Panc1 (cell line): Measurements from ENCODE around the gene LYRM1. TPM values are rescaled to one million over a fixed set of nuclear protein-coding genes. Genes with fewer than 3 reads are reported as not detected.

Experiments used
- ATAC-seq: fragments of 200-7000 bp; cut with Tn5 transposase; 2 replicates; pipeline ENCODE4 v1.9.1; 2020; ENCODE audit warnings: mild to moderate bottlenecking, moderate library complexity
- BruUV-seq: library from RNA; stranded (reverse); fragments of 400-500 nt; replicated peaks from 2 replicates; lab custom pipeline; 2021; lab: Mats Ljungman, UMichigan
- CTCF ChIA-PET: fragments of 300-600 bp; sonication (Branson Sonifier 250); formaldehyde crosslinking; loops from one replicate; lab custom pipeline; 2022; ENCODE audit warnings: antibody characterized with exemption; lab: Charles Lee
- POLR2A ChIA-PET: fragments of 300-600 bp; sonication (Branson Sonifier 250); formaldehyde crosslinking; loops from one replicate; lab custom pipeline; 2022; ENCODE audit warnings: antibody characterized with exemption; lab: Charles Lee
- DNase-seq: peaks from one replicate; pipeline ENCODE4 v3.0.0-alpha.2; 2010; ENCODE audit warnings: low read depth, low spot score
- H3K27ac ChIP-seq: 2 replicates; pipeline ENCODE4 v1.5.1; 2011; ENCODE audit warnings: mild to moderate bottlenecking, low read length, inconsistent platforms
- H3K27me3 ChIP-seq: fragments of 200-500 bp; sonication (Bioruptor generic); 2 replicates; pipeline ENCODE4 v1.6.0; 2014; ENCODE audit warnings: low read length, inconsistent platforms; ENCODE audit not compliant: control insufficient read depth, insufficient read depth
- H3K36me3 ChIP-seq: fragments of 200-500 bp; sonication (Bioruptor generic); 2 replicates; pipeline ENCODE4 v1.5.1; 2014; ENCODE audit warnings: inconsistent platforms, mild to moderate bottlenecking, low read length, moderate library complexity; ENCODE audit not compliant: control insufficient read depth, insufficient read depth
- H3K4me1 ChIP-seq: 2 replicates; pipeline ENCODE4 v1.5.1; 2011; ENCODE audit warnings: inconsistent platforms, mild to moderate bottlenecking, low read length, moderate library complexity; ENCODE audit not compliant: control insufficient read depth, insufficient read depth
- H3K4me3 ChIP-seq, 2 experiments: 2 replicates each; pipeline ENCODE4 v1.5.1; 2011 to 2012; ENCODE audit warnings: low read depth in 2 of 2, low read length in 2 of 2, mild to moderate bottlenecking in 2 of 2, inconsistent platforms in 1 of 2, moderate library complexity in 1 of 2
- H3K9me3 ChIP-seq: fragments of 200-500 bp; sonication (Bioruptor generic); 2 replicates; pipeline ENCODE4 v1.5.1; 2014; ENCODE audit warnings: low read depth, mild to moderate bottlenecking, inconsistent platforms, low read length, moderate library complexity; ENCODE audit not compliant: control insufficient read depth, insufficient read depth
- POLR2AphosphoS5 ChIP-seq: IDR thresholded peaks from 2 replicates; pipeline ENCODE4 v1.6.1; 2012; ENCODE audit warnings: mild to moderate bottlenecking, low read depth, low read length, moderate library complexity
- SIN3A ChIP-seq: IDR thresholded peaks from 2 replicates; pipeline ENCODE4 v1.6.1; 2012; ENCODE audit warnings: low read depth, mild to moderate bottlenecking, low read length, moderate library complexity, borderline replicate concordance; ENCODE audit not compliant: insufficient read depth
- TCF7L2 ChIP-seq: IDR thresholded peaks from 2 replicates; pipeline ENCODE4 v1.6.1; 2011; ENCODE audit warnings: mild to moderate bottlenecking, low read depth, low read length, inconsistent platforms
- in situ Hi-C: cut with HindIII; loops from 2 replicates; pipeline ENCODE4 v1.10.0; 2016; ENCODE audit warnings: low sequenced_read_pairs, low pct_unique_long_range_greater_than_20kb
- intact Hi-C: fragments of 100-400 bp; cut with micrococcal nuclease; formaldehyde crosslinking; loops from one replicate; pipeline ENCODE4 v1.10.0; 2022; ENCODE audit not compliant: unreplicated experiment
- total RNA-seq: library from RNA; stranded (reverse); gene quantifications from one replicate; pipeline ENCODE4 v1.2.1, GENCODE V29; 2021; ENCODE audit not compliant: unreplicated experiment
- TF ChIP-seq, protein P1 (sequence below), 2 experiments: IDR thresholded peaks; 2 replicates each; pipeline ENCODE4 v1.6.1; 2011 to 2012; ENCODE audit warnings: low read depth in 2 of 2, control low read depth in 1 of 2, low read length in 1 of 2, mild to moderate bottlenecking in 1 of 2, moderate library complexity in 1 of 2; ENCODE audit not compliant: insufficient read depth in 1 of 2
- TF ChIP-seq, protein P2 (sequence below): fragments of 450-650 bp; IDR thresholded peaks from 2 replicates; pipeline ENCODE4 v1.5.1; 2017; ENCODE audit warnings: mild to moderate bottlenecking

Gene LYRM1
- total RNA-seq, 1 experiment from 2014 or later, result 30.7 TPM

DNA sequence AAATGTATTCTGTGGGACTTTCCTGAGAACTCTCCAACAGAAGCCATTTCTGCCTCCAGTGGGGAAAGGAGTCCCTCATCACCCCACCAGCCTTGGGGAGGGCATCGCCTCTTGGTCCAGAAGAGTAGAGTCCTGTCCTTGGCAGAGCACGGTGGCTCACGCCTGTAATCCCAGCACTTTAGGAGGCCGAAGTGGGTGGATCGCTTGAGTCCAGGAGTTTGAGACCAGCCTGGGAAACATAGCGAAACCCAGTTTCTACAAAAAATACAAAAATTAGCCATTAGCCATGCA lies 41.0 kb downstream of the LYRM1 start:
- ChIA-PET POLR2A (no interaction called here), CTCF (no interaction called here)
- no peak for ATAC-seq
- Histone ChIP-seq H3K4me3 (no peak overlapping the region), H3K27ac (no peak overlapping the region), H3K4me1 (no peaks in the 10 kb centered on the region), H3K36me3 (no peaks in the 10 kb centered on the region), H3K27me3 (no peaks in the 10 kb centered on the region), H3K9me3 (no peaks in the 10 kb centered on the region)
- no TSS peak for BruUV-seq
- in situ Hi-C loops (no loop called here), intact Hi-C loops (no loop called here)
- DNase-seq, result no peak
- TF ChIP-seq POLR2AphosphoS5 (no peak), SIN3A (no peak), TCF7L2 (no peak)
- TF ChIP-seq, protein P1, sequence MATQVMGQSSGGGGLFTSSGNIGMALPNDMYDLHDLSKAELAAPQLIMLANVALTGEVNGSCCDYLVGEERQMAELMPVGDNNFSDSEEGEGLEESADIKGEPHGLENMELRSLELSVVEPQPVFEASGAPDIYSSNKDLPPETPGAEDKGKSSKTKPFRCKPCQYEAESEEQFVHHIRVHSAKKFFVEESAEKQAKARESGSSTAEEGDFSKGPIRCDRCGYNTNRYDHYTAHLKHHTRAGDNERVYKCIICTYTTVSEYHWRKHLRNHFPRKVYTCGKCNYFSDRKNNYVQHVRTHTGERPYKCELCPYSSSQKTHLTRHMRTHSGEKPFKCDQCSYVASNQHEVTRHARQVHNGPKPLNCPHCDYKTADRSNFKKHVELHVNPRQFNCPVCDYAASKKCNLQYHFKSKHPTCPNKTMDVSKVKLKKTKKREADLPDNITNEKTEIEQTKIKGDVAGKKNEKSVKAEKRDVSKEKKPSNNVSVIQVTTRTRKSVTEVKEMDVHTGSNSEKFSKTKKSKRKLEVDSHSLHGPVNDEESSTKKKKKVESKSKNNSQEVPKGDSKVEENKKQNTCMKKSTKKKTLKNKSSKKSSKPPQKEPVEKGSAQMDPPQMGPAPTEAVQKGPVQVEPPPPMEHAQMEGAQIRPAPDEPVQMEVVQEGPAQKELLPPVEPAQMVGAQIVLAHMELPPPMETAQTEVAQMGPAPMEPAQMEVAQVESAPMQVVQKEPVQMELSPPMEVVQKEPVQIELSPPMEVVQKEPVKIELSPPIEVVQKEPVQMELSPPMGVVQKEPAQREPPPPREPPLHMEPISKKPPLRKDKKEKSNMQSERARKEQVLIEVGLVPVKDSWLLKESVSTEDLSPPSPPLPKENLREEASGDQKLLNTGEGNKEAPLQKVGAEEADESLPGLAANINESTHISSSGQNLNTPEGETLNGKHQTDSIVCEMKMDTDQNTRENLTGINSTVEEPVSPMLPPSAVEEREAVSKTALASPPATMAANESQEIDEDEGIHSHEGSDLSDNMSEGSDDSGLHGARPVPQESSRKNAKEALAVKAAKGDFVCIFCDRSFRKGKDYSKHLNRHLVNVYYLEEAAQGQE (IDR thresholded peaks at IDR 0.05; ENCODE audit: insufficient read depth in 1 of 2, low read depth in 2 of 2, low read length in 1 of 2), result no peak
- TF ChIP-seq, protein P2, sequence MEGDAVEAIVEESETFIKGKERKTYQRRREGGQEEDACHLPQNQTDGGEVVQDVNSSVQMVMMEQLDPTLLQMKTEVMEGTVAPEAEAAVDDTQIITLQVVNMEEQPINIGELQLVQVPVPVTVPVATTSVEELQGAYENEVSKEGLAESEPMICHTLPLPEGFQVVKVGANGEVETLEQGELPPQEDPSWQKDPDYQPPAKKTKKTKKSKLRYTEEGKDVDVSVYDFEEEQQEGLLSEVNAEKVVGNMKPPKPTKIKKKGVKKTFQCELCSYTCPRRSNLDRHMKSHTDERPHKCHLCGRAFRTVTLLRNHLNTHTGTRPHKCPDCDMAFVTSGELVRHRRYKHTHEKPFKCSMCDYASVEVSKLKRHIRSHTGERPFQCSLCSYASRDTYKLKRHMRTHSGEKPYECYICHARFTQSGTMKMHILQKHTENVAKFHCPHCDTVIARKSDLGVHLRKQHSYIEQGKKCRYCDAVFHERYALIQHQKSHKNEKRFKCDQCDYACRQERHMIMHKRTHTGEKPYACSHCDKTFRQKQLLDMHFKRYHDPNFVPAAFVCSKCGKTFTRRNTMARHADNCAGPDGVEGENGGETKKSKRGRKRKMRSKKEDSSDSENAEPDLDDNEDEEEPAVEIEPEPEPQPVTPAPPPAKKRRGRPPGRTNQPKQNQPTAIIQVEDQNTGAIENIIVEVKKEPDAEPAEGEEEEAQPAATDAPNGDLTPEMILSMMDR, result no peak

DNA sequence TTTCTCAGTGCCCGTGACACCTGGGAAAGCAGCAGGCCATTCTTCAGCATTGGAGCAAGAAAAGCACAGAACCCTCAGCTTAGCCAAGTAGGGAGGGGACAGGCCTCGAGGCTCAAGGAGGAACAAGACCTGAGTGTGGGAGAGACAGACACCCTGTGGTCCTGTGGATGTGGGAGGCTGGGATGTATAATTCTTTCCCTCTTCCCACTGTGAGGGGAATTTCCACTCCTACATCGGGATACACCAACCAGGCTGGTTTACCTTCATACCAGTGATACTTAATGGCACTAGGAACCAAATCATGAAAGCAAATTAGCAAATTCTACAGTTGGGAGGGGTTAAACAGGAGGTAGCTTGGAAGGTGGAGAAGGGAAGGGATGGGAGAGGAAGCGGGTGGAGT lies 41.7 kb downstream of the LYRM1 start:
- intact Hi-C loops, result no loop called here
- in situ Hi-C loops, result no loop called here
- ChIA-PET CTCF (no interaction called here), POLR2A (interaction anchor here (0.7 kb wide), 1 partner anchor 13 kb away, joined by 12 read pairs; no protein-coding TSS in a partner anchor)
- Histone ChIP-seq H3K4me1 (no peaks in the 10 kb centered on the region), H3K27ac (no peak overlapping the region), H3K27me3 (no peaks in the 10 kb centered on the region), H3K9me3 (no peaks in the 10 kb centered on the region), H3K4me3 (no peak overlapping the region), H3K36me3 (no peaks in the 10 kb centered on the region)
- ATAC-seq, result no peak; the same call in 1 of the 2 replicates
- TF ChIP-seq, protein P2, result no peak
- TF ChIP-seq TCF7L2 (no peak), SIN3A (no peak), POLR2AphosphoS5 (no peak)
- TF ChIP-seq, protein P1 (IDR thresholded peaks at IDR 0.05; ENCODE audit: insufficient read depth in 1 of 2, low read depth in 2 of 2, low read length in 1 of 2), result no peak
- no TSS peak for BruUV-seq
- DNase-seq, result no peak
